ENCODE measurements around the gene TDRKH.
A peak's percentile ranks its signal among the peaks of the same experiment; 100 is the strongest.
"Not testable (repeated sequence)": the region's sequence is repeated elsewhere in the genome, so short reads cannot be mapped to it uniquely, and the experiment has no call there.

Gene TDRKH

GRCh38 chr1:151760597-151761385 is 29.5 kb downstream of the TDRKH start:
- no peak for DNase-seq

- no peak for DNase-seq
Measured at GRCh38 chr1:151759241-151759640, 31.1 kb downstream of the TDRKH start.

- DNase-seq: peak; percentile 7
Measured at GRCh38 chr1:151756291-151756690, 34.0 kb downstream of the TDRKH start.

GRCh38 chr1:151741516-151741915 is 48.8 kb downstream of the TDRKH start:
- no peak for DNase-seq

- no peak for DNase-seq
Measured at GRCh38 chr1:151739590-151740355, 50.5 kb downstream of the TDRKH start.

- no peak for DNase-seq
Measured at GRCh38 chr1:151737479-151737878, 52.8 kb downstream of the TDRKH start.

GRCh38 chr1:151737026-151737425 is 53.3 kb downstream of the TDRKH start:
- DNase-seq: no peak

- DNase-seq: not testable (repeated sequence)
Measured at GRCh38 chr1:151733995-151734394, 56.3 kb downstream of the TDRKH start.

GRCh38 chr1:151733126-151733525 is 57.2 kb downstream of the TDRKH start:
- no peak for DNase-seq

- DNase-seq: no peak
Measured at GRCh38 chr1:151729966-151730291, 60.4 kb downstream of the TDRKH start.

GRCh38 chr1:151729157-151729965 is 60.9 kb downstream of the TDRKH start:
- DNase-seq: no peak

GRCh38 chr1:151728151-151729054 is 61.9 kb downstream of the TDRKH start:
- no peak for DNase-seq

- no peak for DNase-seq
Measured at GRCh38 chr1:151723726-151724370, 66.5 kb downstream of the TDRKH start.
